Gastrocnemius medialis (tissue), 4 donors: ENCODE data around the gene C19orf73. TPM values are rescaled to one million over a fixed set of nuclear protein-coding genes. Genes with fewer than 3 reads are reported as not detected.

Experiments
- ATAC-seq, 2 donors: fragments of 150-250 bp; one replicate each; pipeline ENCODE4 v1.9.1; 2016
- DNase-seq, 2 donors: peaks; one replicate each; pipeline ENCODE4 v3.0.0-alpha.2; 2019
- H3K27ac ChIP-seq, 4 donors: fragments of 200-600 bp; sonication (generic); 1 replicate in 1 of 4; 2 replicates in 3 of 4; pipeline ENCODE4 v1.5.1; 2016 to 2018; ENCODE audit warnings: mild to moderate bottlenecking in 2 of 4, moderate library complexity in 1 of 4
- H3K27me3 ChIP-seq, 3 donors: fragments of 200-600 bp; sonication (generic) in 2 of 3; 1 replicate in 1 of 3; 2 replicates in 2 of 3; pipeline versions ENCODE4 v1.5.1 to v1.6.0; 2016 to 2019; ENCODE audit warnings: mild to moderate bottlenecking in 1 of 3, moderate library complexity in 1 of 3
- H3K36me3 ChIP-seq, 2 donors: fragments of 200-600 bp; sonication (generic) in 1 of 2; one replicate each; pipeline ENCODE4 v1.5.1; 2017 to 2018
- H3K4me1 ChIP-seq, 2 donors: fragments of 200-600 bp; sonication (generic) in 1 of 2; one replicate each; pipeline ENCODE4 v1.5.1; 2016 to 2017; ENCODE audit warnings: mild to moderate bottlenecking in 2 of 2
- H3K4me3 ChIP-seq, 4 donors: fragments of 200-600 bp; sonication (generic) in 3 of 4; 1 replicate in 1 of 4; 2 replicates in 3 of 4; pipeline ENCODE4 v1.5.1; 2016 to 2019; ENCODE audit warnings: mild to moderate bottlenecking in 2 of 4
- H3K9me3 ChIP-seq, 3 donors: fragments of 200-600 bp; sonication (generic) in 2 of 3; 1 replicate in 1 of 3; 2 replicates in 2 of 3; pipeline ENCODE4 v1.5.1; 2016 to 2019
- POLR2A ChIP-seq, 2 donors: fragments of 450-650 bp; IDR thresholded peaks; one replicate each; pipeline ENCODE4 v1.6.1; 2017; ENCODE audit warnings: antibody characterized with exemption in 2 of 2, mild to moderate bottlenecking in 2 of 2, moderate library complexity in 2 of 2
- in situ Hi-C, 4 donors: fragments of 200-750 bp; cut with MboI; loops; one replicate each; pipeline versions ENCODE4 v1.15.0 to v1.8.0; 2017; ENCODE audit warnings: low sequenced_read_pairs in 4 of 4
- intact Hi-C: fragments of 100-400 bp; cut with DNase I; formaldehyde crosslinking; loops from one replicate; pipeline ENCODE4 v1.15.1; 2023; ENCODE audit warnings: low total_unique reads
- total RNA-seq, 4 donors: library from RNA; depleted of rRNA; stranded (reverse); fragments of >200 nt; gene quantifications; one replicate each; pipeline versions ENCODE4 v1.1.0 to v1.2.3, GENCODE V29; 2016
- TF ChIP-seq, protein P1 (sequence below), 5 experiments: fragments of 450-650 bp in 3 of 5; fragments of 200-600 bp in 2 of 5; sonication (generic) in 2 of 5; IDR thresholded peaks in 4 of 5; conservative IDR thresholded peaks in 1 of 5; 1 replicate in 4 of 5; 2 replicates in 1 of 5; pipeline ENCODE4 v1.5.1; 2016 to 2019; ENCODE audit warnings: antibody characterized with exemption in 5 of 5, mild to moderate bottlenecking in 3 of 5, moderate library complexity in 3 of 5

The C19orf73 gene
- total RNA-seq, 4 donors from 2014 or later, result 1.3 to 11.7 (median 3.5) TPM

DNA sequence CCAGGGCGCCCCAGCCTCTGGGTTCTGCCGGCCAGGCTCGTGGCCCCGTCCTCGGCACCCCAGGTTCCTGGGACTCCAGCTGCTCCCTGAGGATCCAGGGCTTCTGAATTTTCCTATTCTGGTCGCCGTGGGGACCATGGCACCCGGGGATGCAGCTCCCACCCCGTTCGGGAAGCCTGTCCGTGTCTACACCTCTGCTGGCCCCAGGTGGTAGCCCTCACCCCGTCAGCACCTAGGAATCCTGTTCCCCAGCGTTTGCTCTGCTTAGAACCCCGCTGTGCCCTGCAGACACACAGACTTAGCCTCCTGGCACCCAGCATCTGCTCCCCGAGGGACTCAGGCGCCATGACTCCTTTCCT, 1.4 kb upstream of the C19orf73 start:
- TF ChIP-seq, protein P1, sequence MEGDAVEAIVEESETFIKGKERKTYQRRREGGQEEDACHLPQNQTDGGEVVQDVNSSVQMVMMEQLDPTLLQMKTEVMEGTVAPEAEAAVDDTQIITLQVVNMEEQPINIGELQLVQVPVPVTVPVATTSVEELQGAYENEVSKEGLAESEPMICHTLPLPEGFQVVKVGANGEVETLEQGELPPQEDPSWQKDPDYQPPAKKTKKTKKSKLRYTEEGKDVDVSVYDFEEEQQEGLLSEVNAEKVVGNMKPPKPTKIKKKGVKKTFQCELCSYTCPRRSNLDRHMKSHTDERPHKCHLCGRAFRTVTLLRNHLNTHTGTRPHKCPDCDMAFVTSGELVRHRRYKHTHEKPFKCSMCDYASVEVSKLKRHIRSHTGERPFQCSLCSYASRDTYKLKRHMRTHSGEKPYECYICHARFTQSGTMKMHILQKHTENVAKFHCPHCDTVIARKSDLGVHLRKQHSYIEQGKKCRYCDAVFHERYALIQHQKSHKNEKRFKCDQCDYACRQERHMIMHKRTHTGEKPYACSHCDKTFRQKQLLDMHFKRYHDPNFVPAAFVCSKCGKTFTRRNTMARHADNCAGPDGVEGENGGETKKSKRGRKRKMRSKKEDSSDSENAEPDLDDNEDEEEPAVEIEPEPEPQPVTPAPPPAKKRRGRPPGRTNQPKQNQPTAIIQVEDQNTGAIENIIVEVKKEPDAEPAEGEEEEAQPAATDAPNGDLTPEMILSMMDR (IDR thresholded peaks at IDR 0.05 in 4 of 5, conservative IDR thresholded peaks at IDR 0.05 in 1 of 5), result no peak
- no peak for TF ChIP-seq POLR2A (IDR thresholded peaks at IDR 0.05)
- ATAC-seq (no peak), DNase-seq (no peak)
- in situ Hi-C loops (no loop called here), intact Hi-C loops (no loop called here)
- H3K4me1 ChIP-seq, result peaks cover 13 to 21% of the 10 kb centered on the region in 2 donors
- peak overlapping the region in 1 of 4 donors; percentile 97 for H3K27ac ChIP-seq
- H3K9me3 ChIP-seq, result no peaks in the 10 kb centered on the region
- H3K36me3 ChIP-seq, result no peaks in the 10 kb centered on the region
- H3K27me3 ChIP-seq, result peaks cover 0 to 1% (median 0%) of the 10 kb centered on the region in 3 donors
- peak overlapping the region in 2 of 4 donors; percentile 77 to 87 for H3K4me3 ChIP-seq

DNA sequence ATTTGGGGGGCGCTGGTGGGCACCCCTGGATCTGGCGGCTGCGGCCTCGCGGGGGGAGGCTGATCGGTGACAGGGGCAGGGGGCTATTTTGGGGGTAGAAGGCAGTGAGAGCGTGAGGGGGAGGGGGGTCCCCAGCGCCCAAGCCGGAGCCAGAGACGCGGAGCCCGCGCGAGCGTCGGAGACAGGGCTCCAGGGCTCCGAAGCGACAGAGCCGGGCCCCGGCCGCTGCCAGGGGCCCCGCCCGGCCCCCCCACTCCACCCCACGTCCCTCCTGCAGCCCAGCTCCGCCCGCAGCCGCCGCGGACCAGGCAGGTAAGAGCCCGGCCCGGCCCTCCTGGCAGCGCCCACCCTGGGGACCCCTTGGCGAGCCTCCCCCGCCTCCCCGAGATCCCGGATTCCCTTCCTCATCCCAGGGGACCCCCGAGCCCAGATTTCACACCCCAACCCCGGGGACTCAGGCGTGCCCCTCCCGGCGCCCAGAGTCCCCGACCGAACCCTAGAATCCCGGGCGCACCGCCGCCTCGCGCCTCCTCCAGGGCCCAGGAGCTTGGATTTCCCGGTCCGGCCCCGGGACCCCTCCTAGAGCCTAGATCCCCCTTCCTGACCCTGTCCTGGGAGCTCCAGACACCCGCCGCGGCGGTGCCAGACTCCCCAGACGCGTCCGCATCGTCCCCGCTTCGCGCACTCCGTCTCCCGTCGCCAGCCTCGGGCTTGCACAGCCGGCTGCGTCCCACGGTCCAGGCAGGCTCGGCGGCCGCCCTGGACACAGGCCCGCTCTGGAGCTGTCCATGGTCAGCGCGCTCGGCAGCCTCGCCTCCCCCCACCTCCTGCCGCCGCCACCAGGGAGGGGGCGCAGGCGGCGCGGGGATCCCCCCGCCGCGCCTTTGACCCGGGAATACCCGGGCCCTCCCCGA, 725 bp upstream of the C19orf73 start, which contains the start of gene PPFIA3:
TSS of gene PPFIA3 (plus strand) at position 134 of the 914 bp plus-strand sequence. CDS start 8,330 bp downstream, outside the sequence.
- Histone ChIP-seq H3K36me3 (no peaks in the 10 kb centered on the region), H3K9me3 (no peaks in the 10 kb centered on the region), H3K27me3 (no peaks in the 10 kb centered on the region), H3K4me1 (peaks cover 16 to 27% of the 10 kb centered on the region in 2 donors), H3K27ac (peak within 1 kb of the TSS; percentile 94 to 99 (median 98)), H3K4me3 (peak within 1 kb of the TSS; percentile 70 to 87 (median 79))
- no peak for TF ChIP-seq POLR2A (IDR thresholded peaks at IDR 0.05)
- TF ChIP-seq, protein P1 (IDR thresholded peaks at IDR 0.05 in 4 of 5, conservative IDR thresholded peaks at IDR 0.05 in 1 of 5), result no peak
- ATAC-seq (peak; percentile 31 to 45), DNase-seq (peak in 1 of 2 donors; percentile 53)
- in situ Hi-C loops (no loop called here), intact Hi-C loops (loop anchor here (1.0 to 2.0 kb wide), 2 partner anchors 9 to 31 kb away; no protein-coding TSS in a partner anchor)

DNA sequence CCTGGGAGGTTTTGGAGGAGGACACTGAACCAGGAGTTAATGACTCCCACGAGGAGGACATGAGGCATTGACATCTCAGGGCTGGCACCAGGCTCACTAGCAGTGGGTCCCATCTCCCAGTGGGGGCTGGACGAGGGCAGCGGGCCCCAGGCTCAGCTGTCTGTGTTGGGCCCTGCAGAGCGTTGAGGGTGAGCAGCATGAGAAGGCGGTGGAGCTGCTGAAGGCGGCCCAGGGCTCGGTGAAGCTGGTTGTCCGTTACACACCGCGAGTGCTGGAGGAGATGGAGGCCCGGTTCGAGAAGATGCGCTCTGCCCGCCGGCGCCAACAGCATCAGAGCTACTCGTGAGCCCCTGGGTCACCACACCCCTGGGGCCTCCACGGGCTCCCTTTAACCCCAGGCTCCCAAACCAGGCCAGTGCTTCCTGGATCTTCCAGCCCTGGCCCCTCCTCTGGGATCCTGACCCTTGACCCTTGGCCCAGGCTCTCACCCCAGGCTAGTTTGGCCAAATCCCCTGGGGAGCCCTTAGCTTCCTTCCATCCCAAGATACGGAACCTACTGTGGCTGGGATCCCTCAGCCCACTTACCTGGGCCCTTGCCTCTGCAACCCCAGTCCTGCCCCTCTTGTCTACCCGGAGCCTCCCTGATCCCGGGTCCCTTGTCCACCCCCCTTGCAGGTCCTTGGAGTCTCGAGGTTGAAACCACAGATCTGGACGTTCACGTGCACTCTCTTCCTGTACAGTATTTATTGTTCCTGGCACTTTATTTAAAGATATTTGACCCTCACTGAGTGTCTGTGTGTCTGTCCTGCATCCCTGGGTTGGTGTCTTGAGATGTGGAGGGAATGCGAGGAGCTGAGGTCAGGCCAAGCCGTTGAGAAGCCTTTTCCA, 1.0 kb downstream of the C19orf73 start:
- H3K4me3 ChIP-seq, result peak overlapping the region; percentile 70 to 87 (median 76)
- DNase-seq (no peak), ATAC-seq (no peak)
- no peaks in the 10 kb centered on the region for H3K27me3 ChIP-seq
- peak overlapping the region; percentile 94 to 99 (median 98) for H3K27ac ChIP-seq
- H3K9me3 ChIP-seq, result no peaks in the 10 kb centered on the region
- in situ Hi-C loops (no loop called here), intact Hi-C loops (loop anchor here (2.0 kb wide), 1 partner anchor 33 kb away; no protein-coding TSS in a partner anchor)
- no peaks in the 10 kb centered on the region for H3K36me3 ChIP-seq
- TF ChIP-seq, protein P1 (IDR thresholded peaks at IDR 0.05 in 4 of 5, conservative IDR thresholded peaks at IDR 0.05 in 1 of 5), result no peak
- no peak for TF ChIP-seq POLR2A (IDR thresholded peaks at IDR 0.05)
- peaks cover 21 to 27% of the 10 kb centered on the region in 2 donors for H3K4me1 ChIP-seq

DNA sequence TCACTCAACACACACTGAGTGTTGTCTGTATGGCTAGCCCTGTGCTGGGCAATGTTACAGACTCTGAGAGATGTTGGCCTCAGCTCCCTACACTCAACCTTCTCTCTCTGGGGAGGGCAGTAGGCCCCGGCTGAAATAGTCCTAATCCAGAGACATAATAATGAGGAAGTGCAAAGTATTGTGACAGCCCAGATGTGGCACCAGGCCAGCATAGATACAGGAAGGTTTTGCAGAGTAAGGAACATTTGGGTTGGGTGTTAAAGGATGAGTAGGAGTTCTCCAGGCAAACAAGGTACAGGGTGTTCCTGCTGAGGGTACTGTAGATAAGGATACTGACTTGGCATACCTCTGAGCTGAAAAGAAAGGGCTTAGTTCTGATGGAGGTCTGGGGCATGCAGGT, 2.4 kb downstream of the C19orf73 start:
- Histone ChIP-seq H3K9me3 (no peaks in the 10 kb centered on the region), H3K4me3 (no peak overlapping the region), H3K36me3 (no peaks in the 10 kb centered on the region), H3K27ac (no peak overlapping the region), H3K27me3 (no peaks in the 10 kb centered on the region), H3K4me1 (peaks cover 21 to 27% of the 10 kb centered on the region in 2 donors)
- DNase-seq (no peak), ATAC-seq (no peak)
- in situ Hi-C loops (no loop called here), intact Hi-C loops (no loop called here)
- TF ChIP-seq, protein P1 (IDR thresholded peaks at IDR 0.05 in 4 of 5, conservative IDR thresholded peaks at IDR 0.05 in 1 of 5), result no peak
- no peak for TF ChIP-seq POLR2A (IDR thresholded peaks at IDR 0.05)
